Measurements from ENCODE around the gene PHYKPL.
"Not testable (repeated sequence)": the region's sequence is repeated elsewhere in the genome, so short reads cannot be mapped to it uniquely, and the experiment has no call there.

PHYKPL gene

DNA sequence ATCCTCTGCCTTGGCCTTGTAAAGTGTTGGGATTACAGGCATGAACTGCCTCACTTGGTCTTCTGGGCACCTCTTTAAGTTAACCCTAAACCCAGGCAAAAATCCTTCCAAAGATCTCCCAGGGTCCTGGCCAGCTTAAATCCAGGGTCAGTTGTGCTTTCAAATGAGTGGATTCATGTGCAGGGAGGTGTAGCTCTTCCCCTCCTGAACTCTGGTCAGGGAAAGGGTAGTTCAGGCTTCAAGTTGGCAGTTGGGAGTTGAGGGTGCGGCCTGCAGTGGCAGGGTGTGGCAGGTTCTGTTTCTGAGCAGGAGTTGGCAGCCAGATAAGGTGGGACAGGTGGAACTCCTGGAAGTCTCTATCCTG, 24.7 kb downstream of the PHYKPL start:
- DNase-seq (ENCODE audit: low read depth, low spot score): no peak

GRCh38 chr5:178207183-178207916, 25.3 kb downstream of the PHYKPL start:
- no peak for DNase-seq (ENCODE audit: low read depth, low spot score)

- no peak for DNase-seq (ENCODE audit: low read depth, low spot score)
Observed at GRCh38 chr5:178206166-178207101, 26.2 kb downstream of the PHYKPL start.

DNA sequence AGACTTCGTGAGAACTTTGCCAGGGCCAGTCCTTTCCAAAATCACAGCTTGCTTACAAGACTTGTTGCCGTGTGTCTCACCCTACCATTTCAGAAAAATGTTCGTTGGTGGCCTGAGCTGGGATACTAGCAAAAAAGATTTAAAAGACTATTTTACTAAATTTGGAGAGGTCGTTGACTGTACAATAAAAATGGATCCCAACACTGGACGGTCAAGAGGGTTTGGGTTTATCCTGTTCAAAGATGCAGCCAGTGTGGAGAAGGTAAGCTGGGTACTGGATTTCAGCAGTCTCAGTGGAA, 26.9 kb downstream of the PHYKPL start:
- DNase-seq (ENCODE audit: low read depth, low spot score): no peak

DNA sequence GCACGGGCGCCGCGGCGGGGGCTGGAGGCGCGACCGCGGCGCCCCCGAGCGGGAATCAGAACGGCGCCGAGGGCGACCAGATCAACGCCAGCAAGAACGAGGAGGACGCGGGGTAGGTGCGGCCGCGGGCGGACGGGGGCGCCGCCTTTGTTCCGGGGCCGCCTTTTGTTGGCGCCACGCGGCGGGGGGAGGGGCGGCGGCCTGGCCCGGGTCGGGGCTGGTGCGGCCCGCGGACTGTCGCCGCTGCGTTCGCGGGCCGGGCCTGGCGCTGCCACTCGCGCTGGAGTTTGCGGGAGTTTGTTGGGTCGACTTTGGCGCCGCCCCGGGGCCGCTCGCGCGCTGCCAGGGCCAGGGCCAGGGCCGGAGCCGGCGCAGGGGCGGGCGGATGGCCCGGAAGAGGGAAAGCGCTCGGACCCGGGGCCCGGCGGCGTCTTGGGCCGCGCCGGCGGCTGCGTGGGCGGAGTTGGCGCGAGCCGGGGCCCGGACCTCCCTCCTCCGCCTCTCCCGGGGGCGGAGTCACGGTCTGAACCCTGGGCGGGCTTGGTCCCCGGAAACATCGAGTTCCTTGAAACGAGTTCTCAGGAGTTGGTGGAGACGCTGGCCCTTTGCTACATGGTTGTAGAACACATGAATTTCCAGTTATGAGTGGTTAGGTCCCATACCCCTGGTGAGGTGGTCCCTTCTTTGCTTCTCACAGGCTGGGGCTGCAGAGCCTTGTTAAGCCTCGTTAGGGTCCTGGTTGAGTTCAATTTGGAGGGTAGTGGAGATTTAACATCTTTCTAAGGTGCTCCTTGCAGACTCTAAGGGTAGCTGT, 27.5 kb downstream of the PHYKPL start:
- no peak for DNase-seq (ENCODE audit: low read depth, low spot score)

DNA sequence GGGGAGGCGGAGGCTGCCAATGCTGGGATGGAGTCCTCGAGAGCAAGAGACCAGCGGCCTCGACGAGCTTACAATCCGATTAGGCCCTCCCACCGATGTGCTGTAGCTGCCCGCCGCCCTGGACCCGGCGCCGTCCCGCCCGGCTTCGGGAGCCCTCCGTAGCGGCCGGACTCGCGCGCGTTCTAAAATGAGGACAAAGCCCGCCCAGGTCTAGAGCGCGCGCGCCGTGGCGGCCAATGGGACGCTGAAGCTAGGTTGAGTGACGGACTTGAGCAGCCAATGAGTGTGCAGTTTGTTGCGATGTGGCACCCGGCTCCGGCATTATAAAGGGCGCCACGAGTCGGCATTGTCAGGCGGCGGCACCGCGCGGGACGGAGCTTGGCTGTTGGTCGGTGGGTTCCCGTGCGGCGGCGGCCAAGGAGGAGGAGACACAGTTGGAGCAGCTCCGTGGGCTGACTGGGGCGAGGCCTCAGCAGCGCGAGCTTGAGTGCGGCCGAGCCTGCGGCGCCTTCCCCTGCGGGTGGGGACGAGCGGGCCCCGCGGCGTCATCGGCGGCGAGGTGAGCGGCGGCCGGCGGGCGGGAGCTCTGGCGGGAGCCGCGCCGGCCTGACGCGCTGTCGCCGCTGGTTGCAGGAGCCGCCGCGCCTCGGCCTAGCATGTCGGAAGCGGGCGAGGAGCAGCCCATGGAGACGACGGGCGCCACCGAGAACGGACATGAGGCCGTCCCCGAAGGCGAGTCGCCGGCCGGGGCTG, 28.2 kb downstream of the PHYKPL start, which contains the start of gene HNRNPAB:
Gene HNRNPAB, plus strand, starts transcription at position 352 of the 753 bp plus-strand sequence. Its CDS starts 305 bp downstream, at position 657.
- peak; percentile 91 for DNase-seq (ENCODE audit: low read depth, low spot score)

DNA sequence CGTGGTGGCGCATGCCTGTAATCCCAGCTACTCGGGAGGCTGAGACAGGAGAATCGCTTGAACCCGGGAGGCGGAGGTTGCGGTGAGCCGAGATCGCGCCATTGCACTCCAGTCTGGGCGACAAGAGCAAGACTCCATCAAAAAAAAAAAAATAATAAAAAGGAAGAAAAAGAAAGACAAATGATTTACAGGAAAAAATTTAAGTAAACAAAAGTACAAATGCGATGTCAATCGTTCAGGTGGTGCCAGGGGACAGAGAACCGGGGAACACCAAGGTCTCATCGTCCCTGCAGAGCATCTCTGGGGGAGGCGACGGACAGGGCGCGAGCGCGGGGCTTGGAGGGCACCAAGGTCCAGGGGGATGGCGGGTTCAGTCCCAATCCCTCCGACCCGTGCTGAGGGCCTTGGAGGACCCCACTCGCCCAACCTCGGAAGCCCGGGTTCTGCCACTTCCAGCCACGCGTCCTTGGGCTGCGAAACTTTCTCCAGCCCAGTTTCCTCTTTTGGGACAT, 28.9 kb downstream of the PHYKPL start:
- DNase-seq (ENCODE audit: low read depth, low spot score): no peak

- no peak for DNase-seq (ENCODE audit: low read depth, low spot score)
Observed at GRCh38 chr5:178202541-178202940, 30.1 kb downstream of the PHYKPL start.

- no peak for DNase-seq (ENCODE audit: low read depth, low spot score)
Observed at GRCh38 chr5:178201927-178202235, 30.7 kb downstream of the PHYKPL start.

GRCh38 chr5:178201221-178201926, 31.2 kb downstream of the PHYKPL start:
- no peak for DNase-seq (ENCODE audit: low read depth, low spot score)

DNA sequence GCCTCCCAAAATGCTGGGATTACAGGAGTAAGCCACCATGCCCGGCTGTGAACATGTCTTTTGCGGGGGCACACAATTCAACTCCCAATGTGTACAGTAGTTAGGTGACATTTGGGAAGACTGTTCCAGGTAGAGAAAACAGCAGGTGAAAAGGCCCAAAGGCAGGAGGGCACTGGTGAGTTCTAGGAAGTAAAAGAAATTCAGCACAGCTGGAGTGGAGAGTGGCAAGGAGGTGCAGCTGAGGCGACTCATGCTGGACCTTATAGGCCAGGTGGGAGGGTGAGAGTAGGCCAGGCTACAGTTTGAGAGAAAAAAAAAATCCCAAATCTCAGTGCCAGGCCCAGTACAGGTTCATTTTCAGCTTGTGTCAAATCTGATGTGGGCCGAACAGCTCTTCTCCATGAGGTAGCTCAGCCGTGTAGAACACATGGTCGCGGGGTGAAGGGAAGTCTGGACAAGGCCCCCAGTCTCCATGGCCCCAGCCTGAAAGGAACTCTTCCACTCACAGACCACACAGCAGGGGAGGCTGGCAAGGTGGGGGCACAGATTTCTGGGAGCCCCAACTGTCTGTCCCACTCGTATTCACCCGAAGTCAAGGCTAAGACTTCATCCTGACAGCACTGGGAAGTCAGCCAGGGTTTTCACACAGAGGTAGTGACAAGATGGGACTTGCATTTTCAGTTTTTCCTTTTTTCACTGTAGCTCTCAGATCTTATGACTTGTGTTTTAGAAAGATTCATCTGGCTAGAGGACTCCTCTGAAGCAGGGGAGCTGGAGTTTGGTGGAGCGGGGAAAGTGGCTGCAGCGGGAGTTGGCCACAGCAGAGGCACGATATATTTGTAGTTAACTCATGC, 32.8 kb downstream of the PHYKPL start:
- no peak for DNase-seq (ENCODE audit: low read depth, low spot score)

DNA sequence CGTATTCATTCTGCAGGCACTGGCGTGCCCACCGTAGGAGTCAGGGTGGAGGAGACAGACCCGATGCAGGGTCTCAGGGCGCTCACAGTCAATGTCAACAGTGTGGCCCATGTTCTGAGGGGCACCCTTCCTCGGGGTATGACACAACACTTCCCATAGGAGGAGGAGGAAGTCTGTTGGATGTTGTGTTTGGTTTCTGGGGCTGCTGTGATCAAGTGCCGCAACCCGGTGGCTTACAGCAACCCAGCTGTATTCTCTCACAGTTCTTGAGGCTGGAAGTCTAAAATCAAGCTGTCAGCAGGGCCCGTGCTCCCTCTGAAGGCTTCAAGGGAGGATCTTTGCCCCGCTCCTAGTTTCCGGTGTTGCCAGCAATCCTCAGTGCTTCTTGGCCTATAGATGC, 33.9 kb downstream of the PHYKPL start:
- no peak for DNase-seq (ENCODE audit: low read depth, low spot score)

DNA sequence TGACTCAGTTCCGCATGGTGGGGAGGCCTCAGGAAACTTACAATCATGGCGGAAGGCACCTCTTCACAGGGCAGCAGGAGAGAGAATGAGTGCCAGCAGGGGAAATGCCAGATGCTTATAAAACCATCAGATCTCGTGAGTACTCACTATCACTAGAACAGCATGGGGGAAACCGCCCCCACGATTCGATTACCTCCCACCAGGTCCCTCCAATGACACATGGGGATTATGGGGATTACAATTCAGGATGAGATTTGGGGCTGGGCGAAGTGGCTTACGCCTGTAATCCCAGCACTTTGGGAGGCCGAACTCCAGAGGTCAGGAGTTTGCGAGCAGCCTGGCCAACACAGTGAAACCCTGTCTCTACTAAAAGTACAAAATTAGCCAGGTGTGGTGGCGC, 34.5 kb downstream of the PHYKPL start:
- not testable (repeated sequence) for DNase-seq (ENCODE audit: low read depth, low spot score)

GRCh38 chr5:178196986-178197385, 35.6 kb downstream of the PHYKPL start:
- no peak for DNase-seq (ENCODE audit: low read depth, low spot score)

DNA sequence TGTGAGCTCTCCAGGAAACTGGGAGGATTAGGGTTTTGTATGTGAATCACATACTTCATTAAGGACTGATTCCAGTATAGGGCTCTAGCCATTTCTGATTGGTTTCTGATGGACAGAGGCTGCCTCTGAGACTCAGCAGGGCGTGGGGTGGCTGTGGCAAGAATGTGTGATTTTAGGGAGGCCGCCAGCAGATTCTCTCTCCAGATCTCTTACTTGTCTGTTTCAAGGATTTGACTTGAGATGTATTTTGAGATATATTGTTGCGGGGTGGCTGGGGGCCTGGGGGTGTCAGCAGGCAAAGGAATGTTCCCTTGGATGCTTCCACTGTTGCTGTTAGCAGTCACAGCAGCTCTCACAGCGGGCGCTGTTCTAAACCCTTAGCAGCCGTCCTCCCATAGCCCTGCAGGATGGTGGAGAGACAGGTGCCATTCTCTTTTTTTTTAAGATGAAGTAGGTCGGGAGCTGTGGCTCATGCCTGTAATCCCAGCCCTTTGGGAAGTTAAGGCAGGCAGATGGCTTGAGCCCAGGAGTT, 36.3 kb downstream of the PHYKPL start:
- no peak for DNase-seq (ENCODE audit: low read depth, low spot score)

GRCh38 chr5:178194026-178194425, 38.6 kb downstream of the PHYKPL start:
- no peak for DNase-seq (ENCODE audit: low read depth, low spot score)

DNA sequence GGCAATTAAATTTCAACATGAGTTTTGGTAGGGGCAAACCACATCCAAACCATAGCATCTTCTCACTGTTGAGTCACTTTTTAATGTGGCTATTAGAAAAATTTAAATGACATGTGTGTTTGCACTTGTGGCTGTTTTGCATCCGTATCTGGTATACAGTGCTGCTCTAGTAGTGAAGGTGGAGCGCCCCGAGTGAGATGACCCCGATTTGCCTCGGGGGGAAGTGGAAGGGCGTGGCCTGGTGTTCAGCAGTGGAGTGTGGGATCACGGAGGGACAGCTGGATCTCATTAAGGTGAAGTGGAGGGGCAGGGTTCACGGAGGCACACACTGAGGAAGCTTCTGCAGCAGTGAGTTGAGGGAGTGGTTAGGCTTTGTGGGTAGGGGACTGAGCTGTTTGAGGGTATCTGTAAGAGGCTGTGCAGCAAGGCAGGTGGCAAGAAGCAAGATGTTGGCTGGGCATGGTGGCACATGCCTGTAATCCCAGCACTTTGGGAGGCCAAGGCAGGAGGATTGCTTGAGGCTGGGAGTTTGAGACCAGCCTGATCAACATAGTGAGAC, 39.3 kb downstream of the PHYKPL start:
- no peak for DNase-seq (ENCODE audit: low read depth, low spot score)

GRCh38 chr5:178192787-178193186, 39.8 kb downstream of the PHYKPL start:
- DNase-seq (ENCODE audit: low read depth, low spot score): no peak

- DNase-seq (ENCODE audit: low read depth, low spot score): no peak
Observed at GRCh38 chr5:178192244-178192643, 40.4 kb downstream of the PHYKPL start.

All from smooth muscle cell of the brain vasculature (primary cell).